H1 (cell line): ENCODE measurements around the gene DOP1B. TPM values are rescaled to one million over a fixed set of nuclear protein-coding genes. Genes with fewer than 3 reads are reported as not detected.

Experiments used
- CTCF ChIA-PET: fragments of 300-600 bp; sonication (Branson Sonifier 250); formaldehyde crosslinking; loops from one replicate; lab custom pipeline; 2021; ENCODE audit not compliant: partially characterized antibody; lab: Charles Lee
- POLR2A ChIA-PET: fragments of 300-600 bp; sonication (Branson Sonifier 250); formaldehyde crosslinking; loops from one replicate; lab custom pipeline; 2021; ENCODE audit warnings: inconsistent platforms; ENCODE audit not compliant: partially characterized antibody; lab: Charles Lee
- DNase-seq, 2 experiments: peaks; one replicate each; pipeline versions ENCODE4 v3.0.0 to v3.0.0-alpha.2; 2010 to 2022; ENCODE audit warnings: low spot score in 2 of 2, low read depth in 1 of 2, mixed read lengths in 1 of 2
- FAIRE-seq: peaks from 2 replicates; lab custom pipeline; 2011; peaks lifted over from hg19 to GRCh38; lab: Jason Lieb, UNC
- H2AFZ ChIP-seq: 2 replicates; pipeline ENCODE4 v1.8.1; 2012; ENCODE audit warnings: low read length, inconsistent platforms
- H2AK5ac ChIP-seq: 2 replicates; pipeline ENCODE4 v1.6.1; 2013; ENCODE audit warnings: low read depth, low read length
- H2BK120ac ChIP-seq: replicated peaks from 2 replicates; pipeline ENCODE3; 2013; ENCODE audit warnings: low read depth, low read length, inconsistent platforms
- H2BK12ac ChIP-seq: 2 replicates; pipeline ENCODE4 v1.6.1; 2013; ENCODE audit warnings: low read depth, low read length
- H2BK15ac ChIP-seq: 2 replicates; pipeline ENCODE4 v1.6.1; 2013; ENCODE audit warnings: low read length
- H2BK20ac ChIP-seq: 2 replicates; pipeline ENCODE4 v1.6.1; 2013; ENCODE audit warnings: low read length
- H2BK5ac ChIP-seq: 2 replicates; pipeline ENCODE4 v1.6.1; 2013; ENCODE audit warnings: low read depth, low read length
- H3K14ac ChIP-seq: 2 replicates; pipeline ENCODE4 v1.6.1; 2013; ENCODE audit warnings: inconsistent platforms; ENCODE audit not compliant: insufficient read length
- H3K18ac ChIP-seq: 2 replicates; pipeline ENCODE4 v1.6.1; 2013; ENCODE audit warnings: low read length; ENCODE audit errors: extremely low read depth
- H3K23ac ChIP-seq: 2 replicates; pipeline ENCODE4 v1.6.1; 2013; ENCODE audit warnings: inconsistent platforms; ENCODE audit not compliant: insufficient read length
- H3K23me2 ChIP-seq: 2 replicates; pipeline ENCODE4 v1.6.1; 2013; ENCODE audit warnings: low read depth, low read length
- H3K27ac ChIP-seq: 2 replicates; pipeline ENCODE4 v1.6.1; 2011; ENCODE audit warnings: low read depth, low read length, inconsistent platforms
- H3K27me3 ChIP-seq, 4 experiments: replicated peaks in 1 of 4; 1 replicate in 1 of 4; 2 replicates in 3 of 4; pipeline versions ENCODE4 v1.6.1 to v1.8.1; 2011 to 2013; ENCODE audit warnings: low read length in 3 of 4, mild to moderate bottlenecking in 3 of 4, inconsistent platforms in 2 of 4, mixed read lengths in 2 of 4, moderate library complexity in 1 of 4; ENCODE audit not compliant: control insufficient read depth in 3 of 4, insufficient read depth in 3 of 4; ENCODE audit errors: extremely low read depth in 1 of 4
- H3K36me3 ChIP-seq, 4 experiments: 2 replicates each; pipeline versions ENCODE4 v1.6.1 to v1.8.1; 2011 to 2013; ENCODE audit warnings: mild to moderate bottlenecking in 4 of 4, low read length in 3 of 4, moderate library complexity in 2 of 4, control low read depth in 1 of 4, inconsistent platforms in 1 of 4; ENCODE audit not compliant: insufficient read depth in 4 of 4, control insufficient read depth in 2 of 4
- H3K4ac ChIP-seq: replicated peaks from 2 replicates; pipeline ENCODE3; 2013; ENCODE audit warnings: low read length, low read depth, mixed read lengths, inconsistent platforms; ENCODE audit not compliant: insufficient read length
- H3K4me1 ChIP-seq, 4 experiments: replicated peaks in 1 of 4; 1 replicate in 1 of 4; 2 replicates in 3 of 4; pipeline versions ENCODE4 v1.6.1 to v1.8.1; 2011 to 2013; ENCODE audit warnings: low read length in 3 of 4, inconsistent platforms in 2 of 4, mixed read lengths in 1 of 4; ENCODE audit not compliant: insufficient read depth in 4 of 4, control insufficient read depth in 3 of 4
- H3K4me2 ChIP-seq, 2 experiments: 2 replicates each; pipeline versions ENCODE4 v1.6.1 to v1.8.1; 2011 to 2013; ENCODE audit warnings: low read depth in 2 of 2, low read length in 2 of 2, control low read depth in 1 of 2, inconsistent platforms in 1 of 2, mild to moderate bottlenecking in 1 of 2; ENCODE audit not compliant: insufficient read depth in 1 of 2
- H3K4me3 ChIP-seq, 4 experiments: fragments of 200-600, 300-600 bp in 1 of 4; sonication (generic), shearing (Covaris generic), sonication (Bioruptor Twin) in 1 of 4; 2 replicates each; pipeline versions ENCODE4 v1.5.1 to v1.8.1; 2011 to 2016; ENCODE audit warnings: low read length in 4 of 4, low read depth in 3 of 4, control low read depth in 2 of 4, inconsistent platforms in 2 of 4, mild to moderate bottlenecking in 2 of 4, mixed read lengths in 1 of 4, moderate library complexity in 1 of 4; ENCODE audit not compliant: insufficient read depth in 2 of 4; ENCODE audit errors: extremely low read depth in 1 of 4
- H3K56ac ChIP-seq: replicated peaks from 2 replicates; pipeline ENCODE3; 2013; ENCODE audit warnings: low read depth, mild to moderate bottlenecking, mixed read lengths, low read length, inconsistent platforms; ENCODE audit not compliant: insufficient read length
- H3K79me1 ChIP-seq: 2 replicates; pipeline ENCODE4 v1.6.1; 2013; ENCODE audit warnings: low read depth, low read length, control low read depth
- H3K79me2 ChIP-seq, 2 experiments: 2 replicates each; pipeline versions ENCODE4 v1.6.1 to v1.8.1; 2012 to 2013; ENCODE audit warnings: low read length in 2 of 2, mild to moderate bottlenecking in 2 of 2, inconsistent platforms in 1 of 2; ENCODE audit not compliant: insufficient read depth in 2 of 2, control insufficient read depth in 1 of 2
- H3K9ac ChIP-seq, 4 experiments: replicated peaks in 1 of 4; 1 replicate in 1 of 4; 2 replicates in 3 of 4; pipeline versions ENCODE4 v1.6.1 to v1.8.1; 2011 to 2013; ENCODE audit warnings: low read depth in 3 of 4, low read length in 3 of 4, control low read depth in 2 of 4, mild to moderate bottlenecking in 2 of 4, moderate library complexity in 2 of 4, inconsistent platforms in 1 of 4; ENCODE audit errors: extremely low read depth in 1 of 4
- H3K9me3 ChIP-seq, 2 experiments: 2 replicates each; pipeline versions ENCODE4 v1.6.1 to v1.8.1; 2012 to 2013; ENCODE audit warnings: mild to moderate bottlenecking in 2 of 2, moderate library complexity in 2 of 2, control low read depth in 1 of 2, inconsistent platforms in 1 of 2, low read depth in 1 of 2, low read length in 1 of 2, mixed read lengths in 1 of 2; ENCODE audit not compliant: insufficient read depth in 2 of 2
- H4K20me1 ChIP-seq, 2 experiments: replicated peaks in 1 of 2; 2 replicates each; pipeline versions ENCODE3 to v1.8.1; 2011 to 2013; ENCODE audit warnings: inconsistent platforms in 2 of 2, low read length in 2 of 2, mild to moderate bottlenecking in 1 of 2; ENCODE audit not compliant: insufficient read depth in 2 of 2, control insufficient read depth in 1 of 2
- H4K5ac ChIP-seq: 2 replicates; pipeline ENCODE4 v1.6.1; 2013; ENCODE audit warnings: low read length, low read depth, mixed read lengths, inconsistent platforms; ENCODE audit not compliant: insufficient read length
- H4K8ac ChIP-seq: 2 replicates; pipeline ENCODE4 v1.8.0; 2013; ENCODE audit warnings: mild to moderate bottlenecking, moderate library complexity, low read length, inconsistent platforms; ENCODE audit not compliant: insufficient read depth; ENCODE audit errors: extremely low read depth
- H4K91ac ChIP-seq: replicated peaks from 2 replicates; pipeline ENCODE3; 2013; ENCODE audit warnings: low read length, mixed read lengths, inconsistent platforms; ENCODE audit not compliant: insufficient read length
- KDM5A ChIP-seq: fragments of 200-600 bp; IDR thresholded peaks from 2 replicates; pipeline ENCODE4 v1.7.1; 2012; ENCODE audit warnings: mild to moderate bottlenecking, low read length, inconsistent platforms, mixed read lengths
- POLR2A ChIP-seq, 2 experiments: IDR thresholded peaks; 1 replicate in 1 of 2; 2 replicates in 1 of 2; pipeline ENCODE4 v1.6.1; 2011; ENCODE audit warnings: low read depth in 2 of 2, low read length in 2 of 2, mild to moderate bottlenecking in 2 of 2; ENCODE audit errors: control extremely low read depth in 1 of 2
- SIN3A ChIP-seq, 2 experiments: IDR thresholded peaks in 1 of 2; conservative IDR thresholded peaks in 1 of 2; 2 replicates each; pipeline ENCODE4 v1.6.1; 2011 to 2012; ENCODE audit warnings: low read length in 2 of 2, improper control_type of control experiment in 1 of 2, low read depth in 1 of 2, mild to moderate bottlenecking in 1 of 2
- WGBS, 2 experiments: shearing (Covaris generic) in 1 of 2; methylation state at CpG; one replicate each; pipeline versions ENCODE4 v1.1.6 to v1.1.7; 2013 to 2015; ENCODE audit warnings: low lambda C conversion rate in 2 of 2, mixed read lengths in 2 of 2, inconsistent platforms in 1 of 2, low coverage in 1 of 2, missing lambda C conversion rate in 1 of 2; ENCODE audit not compliant: insufficient replicate concordance in 2 of 2, insufficient coverage in 1 of 2, insufficient read length in 1 of 2; ENCODE audit errors: extremely low coverage in 1 of 2, missing lambda C conversion rate in 1 of 2; 5-methylcytosine and 5-hydroxymethylcytosine counted together
- polyA plus RNA-seq, 7 experiments: library from polyadenylated mRNA; depleted of rRNA in 3 of 7; stranded (reverse) in 5 of 7; unstranded in 2 of 7; fragments of >200 nt in 5 of 7; fragments of 200-250 nt in 2 of 7; gene quantifications; 1 replicate in 5 of 7; 2 replicates in 1 of 7; 4 replicates in 1 of 7; pipeline versions ENCODE4 v1.2.1 to v1.2.3, GENCODE V29; 2011 to 2013; ENCODE audit warnings: missing spikeins in 2 of 7, mixed read lengths in 2 of 7
- total RNA-seq: library from RNA; stranded (reverse); fragmentation: NEBNext Ultra II Directional; extraction: Animal tissue kit (Norgen Biotek cat#: 25700); gene quantifications from 2 replicates; pipeline ENCODE4 v1.2.1, GENCODE V29; 2021

The DOP1B gene
- total and polyA plus RNA-seq, 2 of the 8 experiments (the other 6 are each of a cell fraction or from before 2014, with no cell fraction given) = 2.8 to 9.9 TPM

GRCh38 chr21:36170823-36171222, 14.2 kb downstream of the DOP1B start:
- Histone ChIP-seq H3K4me1 (no peaks in the 10 kb centered on the region), H2BK15ac (no peak overlapping the region), H2AK5ac (no peak overlapping the region), H3K56ac (no peak overlapping the region), H3K4ac (no peak overlapping the region), H3K18ac (no peak overlapping the region), H4K8ac (no peak overlapping the region), H3K79me2 (no peaks in the 10 kb centered on the region), H3K4me3 (no peak overlapping the region), H2BK120ac (no peak overlapping the region), H3K14ac (no peak overlapping the region), H4K91ac (no peak overlapping the region), H2BK5ac (no peak overlapping the region), H2AFZ (no peak overlapping the region), H3K27ac (no peak overlapping the region), H3K36me3 (0 out of 8 replicates have a peak, but pooled peaks cover 0 to 2% (median 0%) of the 10 kb centered on the region in 4 experiments), H3K79me1 (no peaks in the 10 kb centered on the region; the same call in 1 of the 2 replicates), H3K9me3 (no peaks in the 10 kb centered on the region; a peak in 1 of 4 replicates), H3K23ac (no peak overlapping the region), H3K9ac (no peak overlapping the region), H2BK12ac (no peak overlapping the region), H3K23me2 (no peaks in the 10 kb centered on the region), H2BK20ac (no peak overlapping the region), H4K20me1 (no peaks in the 10 kb centered on the region), H3K4me2 (no peak overlapping the region), H3K27me3 (no peaks in the 10 kb centered on the region), H4K5ac (no peak overlapping the region)
- CTCF ChIA-PET = interaction anchor here (0.6 to 3.4 kb wide), 7 partner anchors 10 to 75 kb away, joined by 3 to 11 read pairs (median 7); no protein-coding TSS in a partner anchor
- POLR2A ChIA-PET = no interaction called here
- WGBS, 2 experiments = 88% methylated on average over 6 of the region's 6 CpGs; no CpG with 5 or more reads in 1 of the 2 experiments
- FAIRE-seq (no peak), DNase-seq (no peak)
- no peak for TF ChIP-seq SIN3A (conservative IDR thresholded peaks at IDR 0.05 in 1 of 2, IDR thresholded peaks at IDR 0.05 in 1 of 2; ENCODE audit: low read depth in 1 of 2, low read length in 2 of 2)
- no peak for TF ChIP-seq POLR2A (IDR thresholded peaks at IDR 0.05; ENCODE audit: control extremely low read depth in 1 of 2, low read depth in 2 of 2, low read length in 2 of 2)
- TF ChIP-seq KDM5A = no peak
